Left lobe of liver (tissue), 2 donors: ENCODE measurements around the gene SLC30A7. TPM values are rescaled to one million over a fixed set of nuclear protein-coding genes. Genes with fewer than 3 reads are reported as not detected.

Source experiments
- ATAC-seq: fragments of 200-7000 bp; cut with Tn5 transposase; one replicate; pipeline ENCODE4 v1.9.1; 2020; ENCODE audit warnings: mild to moderate bottlenecking, moderate library complexity
- DNase-seq: peaks from one replicate; pipeline ENCODE4 v3.0.0-alpha.2; 2020; ENCODE audit warnings: low spot score
- total RNA-seq: library from RNA; stranded (reverse); gene quantifications from one replicate; pipeline ENCODE4 v1.2.1, GENCODE V29; 2021
- donor health status: DM: no; HTN: no; CAD: no; lungs with moderate emphysema.
- donor health status: DM: no; HTN: yes; CAD: no.

Gene SLC30A7
- total RNA-seq, 1 donor from 2014 or later, result 20.1 TPM

DNA sequence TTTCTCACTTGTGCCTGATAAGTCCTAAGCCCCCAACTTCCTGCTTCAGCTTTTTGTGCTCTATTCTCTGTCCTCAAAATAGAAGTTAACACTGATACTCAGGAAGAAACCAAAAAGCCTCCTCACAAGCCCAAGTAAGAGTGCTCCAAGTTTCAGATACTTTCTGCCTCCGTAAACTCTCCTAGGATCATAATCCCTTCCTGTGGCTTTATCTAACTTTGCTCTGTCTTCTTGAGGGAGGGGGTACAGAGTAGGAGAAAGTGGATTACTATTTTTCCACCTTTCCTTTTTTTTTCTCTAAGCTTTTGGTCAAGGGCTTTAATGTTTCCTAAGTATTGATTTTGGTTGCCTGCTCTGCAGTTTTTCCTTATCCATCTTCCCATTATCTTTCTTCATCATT lies 75.1 kb downstream of the SLC30A7 start:
- DNase-seq (no peak), ATAC-seq (no peak)

DNA sequence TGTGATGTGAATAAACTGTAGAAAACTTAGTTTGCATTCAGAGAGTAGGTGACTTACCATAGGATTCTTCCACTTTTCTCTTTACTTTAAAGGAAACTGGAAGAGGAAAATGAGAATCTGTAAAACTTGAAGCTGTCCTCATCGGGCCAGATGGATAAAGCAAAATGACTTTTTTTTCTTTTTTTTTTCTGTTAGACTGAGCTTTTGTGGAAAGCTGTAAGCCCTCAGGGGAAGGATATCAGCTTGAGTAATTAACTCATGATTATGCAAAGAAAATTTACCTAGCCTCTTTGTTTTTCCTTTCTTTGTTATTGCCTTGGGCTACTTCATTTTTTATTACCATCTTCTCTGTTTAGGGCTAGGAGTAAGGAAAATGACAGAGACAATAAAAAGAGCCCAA lies 76.3 kb downstream of the SLC30A7 start:
- ATAC-seq (no peak), DNase-seq (no peak)

DNA sequence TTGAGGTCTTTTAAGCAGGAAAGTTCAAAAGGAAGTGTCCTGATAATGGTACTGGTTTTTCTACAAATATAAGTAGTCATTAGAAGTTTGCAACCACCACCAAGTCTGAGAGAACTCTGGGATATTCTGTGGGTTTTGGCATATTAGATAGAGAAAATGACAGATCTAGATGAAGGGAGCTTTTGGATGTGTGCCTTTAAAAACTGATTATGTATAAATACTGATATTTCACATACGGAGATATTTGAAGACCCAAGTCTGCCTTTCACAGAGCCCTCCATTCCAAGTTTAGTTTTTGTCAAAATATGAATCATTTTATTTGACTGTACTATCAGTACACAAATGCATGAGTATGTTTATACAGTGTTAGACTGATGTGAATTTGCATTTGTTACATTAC lies 81.0 kb downstream of the SLC30A7 start:
- ATAC-seq, result no peak
- DNase-seq, result no peak

- DNase-seq, result no peak
- no peak for ATAC-seq
These were observed 83.7 kb downstream of the SLC30A7 start for GRCh38 chr1:100979631-100980030.

GRCh38 chr1:100982793-100983192 lies 86.9 kb downstream of the SLC30A7 start:
- ATAC-seq (no peak), DNase-seq (no peak)

DNA sequence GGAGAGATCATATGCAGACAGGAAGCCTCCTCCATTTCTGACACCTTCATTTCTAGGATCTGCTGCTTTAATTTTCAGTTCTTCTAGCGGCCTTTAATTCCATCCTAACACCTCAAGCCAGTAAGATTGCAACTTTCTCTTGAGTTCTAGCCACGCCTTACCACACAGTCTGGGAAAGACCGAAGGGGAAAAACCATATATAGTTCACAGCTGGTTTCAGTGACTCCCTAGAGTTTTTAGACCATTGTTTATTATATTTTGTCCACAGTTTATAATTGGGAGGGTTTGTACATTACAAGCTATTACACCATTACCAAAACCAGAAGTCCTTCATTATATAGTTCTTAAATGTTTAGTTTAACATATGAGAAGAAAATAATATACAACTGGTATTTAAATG lies 92.2 kb downstream of the SLC30A7 start:
- ATAC-seq, result no peak
- DNase-seq, result no peak

DNA sequence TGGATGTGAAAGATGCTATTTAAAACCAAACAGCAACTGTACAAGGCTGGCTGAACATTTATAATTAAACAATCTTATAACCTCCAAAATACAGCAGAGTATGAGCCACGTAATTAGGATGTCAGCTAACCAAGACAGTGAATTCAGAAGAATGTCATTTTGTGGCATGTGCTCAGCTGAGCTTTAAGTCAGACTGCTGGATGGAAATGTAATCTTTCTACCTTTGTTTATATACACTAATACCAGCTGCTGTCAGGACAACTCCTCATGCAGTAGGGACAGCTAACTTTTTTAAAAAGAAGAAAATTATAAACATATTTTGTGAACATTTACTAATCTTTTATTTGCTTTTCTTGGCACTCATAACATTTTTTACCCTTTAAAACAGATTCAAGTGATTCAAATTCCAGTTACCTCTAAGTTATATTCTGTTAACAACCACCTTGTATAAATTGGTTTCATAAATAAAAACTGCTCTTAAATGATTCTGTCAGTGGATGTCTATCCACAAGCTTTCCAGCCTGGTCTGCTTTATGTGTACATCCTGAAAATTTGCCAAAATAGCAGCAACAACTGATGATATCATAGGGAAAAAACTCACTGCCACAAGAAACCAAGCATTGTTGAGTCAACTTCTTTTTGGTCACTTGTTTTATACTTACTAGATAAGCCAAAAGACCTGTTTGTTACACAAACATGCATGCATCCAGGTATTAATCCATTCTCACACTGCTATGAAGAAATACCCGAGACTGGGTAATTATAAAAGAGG lies 93.6 kb downstream of the SLC30A7 start:
- no peak for ATAC-seq
- DNase-seq, result no peak

DNA sequence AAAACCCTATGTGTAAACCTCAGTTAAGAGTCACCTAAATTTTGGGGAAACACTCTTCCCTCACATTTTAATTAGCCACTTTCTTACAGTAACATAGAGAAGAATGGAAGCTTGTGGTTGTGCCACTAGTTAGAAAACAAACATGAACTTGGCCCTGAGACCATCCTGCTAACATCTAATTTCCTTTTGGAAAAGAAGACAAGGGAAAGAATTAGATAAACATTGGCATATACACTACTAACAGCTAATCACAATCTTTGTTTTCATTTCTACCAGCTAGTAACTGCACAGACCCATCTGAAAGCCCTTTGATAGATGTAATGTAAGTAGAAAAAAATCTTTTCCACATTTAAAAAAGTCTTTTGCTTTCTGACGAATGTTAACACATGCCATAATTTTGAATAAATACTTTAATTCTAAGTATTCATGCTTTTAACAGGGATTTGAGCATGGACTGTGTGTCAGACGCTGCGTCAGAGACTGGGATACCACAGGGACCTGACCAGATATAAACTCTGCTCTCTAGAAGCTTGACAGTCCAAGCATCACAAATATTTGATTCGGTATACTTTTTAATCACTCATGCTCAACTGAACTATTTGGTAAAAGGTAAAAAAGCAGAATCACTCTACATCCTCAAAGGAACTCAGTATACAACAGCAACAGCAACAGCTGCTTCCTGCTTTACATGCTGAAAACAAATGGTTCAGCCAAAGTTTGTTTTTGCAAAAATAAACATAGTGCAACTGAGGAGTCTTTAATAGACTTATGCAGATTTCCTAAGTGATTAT lies 99.5 kb downstream of the SLC30A7 start:
- DNase-seq (no peak), ATAC-seq (peak; percentile 52)

- DNase-seq (no peak), ATAC-seq (no peak)
These were observed 102.5 kb downstream of the SLC30A7 start for GRCh38 chr1:100998426-100998825.

GRCh38 chr1:101000131-101000873 lies 104.4 kb downstream of the SLC30A7 start:
- no peak for DNase-seq
- ATAC-seq, result no peak

DNA sequence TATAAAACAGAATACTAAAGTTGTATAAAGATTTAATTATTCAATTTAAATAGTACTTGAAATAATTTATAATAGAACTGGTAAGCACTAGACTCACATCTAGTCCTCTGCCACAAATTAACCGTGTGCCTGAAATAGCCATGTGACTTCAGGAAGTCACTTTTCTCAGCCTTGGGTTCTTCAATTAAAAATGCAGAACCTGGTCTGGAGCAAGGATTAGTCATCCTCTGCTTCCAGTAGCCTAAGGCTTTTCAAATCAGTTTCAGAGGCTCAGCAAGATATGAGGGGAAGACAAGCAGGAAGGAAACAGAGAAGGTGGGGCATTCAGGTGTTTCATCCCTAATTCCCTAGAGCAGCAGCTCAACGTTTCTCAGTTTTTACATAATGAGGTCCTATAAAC lies 106.7 kb downstream of the SLC30A7 start:
- ATAC-seq, result no peak
- no peak for DNase-seq

- peak; percentile 11 for ATAC-seq
- no peak for DNase-seq
These were observed 107.2 kb downstream of the SLC30A7 start for GRCh38 chr1:101003012-101003650.

DNA sequence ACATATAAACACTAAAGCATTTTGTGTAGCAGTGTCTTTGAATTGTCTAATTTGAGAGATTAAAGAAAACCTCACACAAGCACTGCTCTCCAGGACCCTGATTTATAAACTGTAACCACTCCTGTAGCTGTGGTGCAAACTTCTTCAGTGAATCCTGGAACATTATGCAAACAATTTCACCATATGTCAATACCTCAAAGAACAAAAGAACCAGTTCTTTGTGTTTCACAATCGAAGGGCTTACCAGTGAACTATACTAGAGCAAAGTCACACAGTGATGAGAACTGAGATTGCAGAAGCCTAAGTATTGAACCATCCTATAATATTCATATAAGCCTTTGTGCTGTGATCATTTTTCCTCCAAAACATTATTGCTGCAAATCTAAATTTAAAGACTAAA lies 108.2 kb downstream of the SLC30A7 start:
- DNase-seq, result no peak
- peak; percentile 84 for ATAC-seq

GRCh38 chr1:101004670-101005069 lies 108.8 kb downstream of the SLC30A7 start:
- DNase-seq, result no peak
- peak; percentile 77 for ATAC-seq

GRCh38 chr1:101005183-101005582 lies 109.3 kb downstream of the SLC30A7 start:
- DNase-seq (no peak), ATAC-seq (no peak)

GRCh38 chr1:101005871-101006270 lies 110.0 kb downstream of the SLC30A7 start:
- ATAC-seq (peak; percentile 15), DNase-seq (no peak)

- ATAC-seq, result no peak
These were observed 110.7 kb downstream of the SLC30A7 start for GRCh38 chr1:101006553-101006952.

DNA sequence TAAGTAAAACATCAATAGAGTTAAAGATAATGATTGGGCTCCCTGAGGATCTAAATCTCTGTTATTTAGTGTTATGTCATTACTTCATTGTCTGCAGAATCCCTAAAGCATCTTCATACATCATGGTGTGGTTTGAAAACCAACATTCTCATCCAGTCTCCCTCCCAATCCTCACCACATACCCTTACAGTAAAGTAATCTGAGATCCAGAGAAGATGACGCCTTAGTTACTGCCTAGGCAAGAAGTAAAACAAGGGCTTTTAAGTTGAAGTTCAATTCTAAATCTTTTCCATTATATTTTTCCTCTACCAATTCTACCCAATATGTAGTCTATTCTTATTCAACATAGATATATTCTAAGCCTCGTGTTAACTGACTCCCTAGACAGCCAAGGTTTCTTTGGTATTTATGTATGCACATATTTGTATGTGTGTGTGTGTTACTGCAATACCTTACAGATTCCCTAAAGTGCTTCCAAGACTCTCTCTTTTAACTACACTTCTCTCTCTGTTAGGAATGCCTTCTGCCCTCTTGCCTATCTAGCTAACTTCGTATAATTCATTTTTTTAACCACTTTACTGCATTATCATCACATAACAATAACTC lies 112.4 kb downstream of the SLC30A7 start:
- ATAC-seq (no peak), DNase-seq (no peak)

More at GRCh38 chr1:101006553-101006952, 110.7 kb downstream of the SLC30A7 start:
- no peak for DNase-seq

GRCh38 chr1:101013776-101014175 lies 117.9 kb downstream of the SLC30A7 start:
- ATAC-seq, result no peak
- no peak for DNase-seq

DNA sequence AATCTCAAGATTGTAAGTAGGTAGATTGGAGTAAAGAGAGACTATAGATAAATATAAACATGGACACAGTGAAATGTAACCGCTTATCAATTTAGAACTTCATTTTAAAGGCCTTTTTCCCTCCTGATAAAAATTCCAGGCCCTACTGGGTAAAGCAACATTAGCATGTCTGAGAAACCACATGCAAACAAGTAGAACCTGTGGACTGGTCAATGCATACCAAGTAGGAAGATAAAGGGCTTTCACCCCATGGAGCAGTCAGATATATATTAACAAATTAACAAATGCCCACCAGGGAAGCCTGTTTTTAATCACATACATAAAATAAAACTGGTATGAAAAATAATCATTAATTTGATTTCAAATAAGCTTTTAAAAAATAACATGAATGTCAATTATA lies 121.6 kb downstream of the SLC30A7 start:
- no peak for DNase-seq
- ATAC-seq, result no peak

GRCh38 chr1:101022294-101022693 lies 126.4 kb downstream of the SLC30A7 start:
- DNase-seq (no peak), ATAC-seq (no peak)
